Peyer's patch (tissue), 4 donors: Measurements from ENCODE around the gene TRPC1.

Experiments
- POLR2A ChIP-seq, 2 donors: fragments of 450-650 bp; IDR thresholded peaks; one replicate each; pipeline ENCODE4 v1.5.1; 2017; ENCODE audit warnings: antibody characterized with exemption in 2 of 2, mild to moderate bottlenecking in 2 of 2, moderate library complexity in 2 of 2
- TF ChIP-seq, protein P1 (sequence below), 6 experiments: fragments of 450-650 bp in 4 of 6; fragments of 200-600 bp in 2 of 6; sonication (generic) in 1 of 6; IDR thresholded peaks; one replicate each; pipeline ENCODE4 v1.5.1; 2017 to 2019; ENCODE audit warnings: antibody characterized with exemption in 6 of 6, mild to moderate bottlenecking in 3 of 6, moderate library complexity in 1 of 6

DNA sequence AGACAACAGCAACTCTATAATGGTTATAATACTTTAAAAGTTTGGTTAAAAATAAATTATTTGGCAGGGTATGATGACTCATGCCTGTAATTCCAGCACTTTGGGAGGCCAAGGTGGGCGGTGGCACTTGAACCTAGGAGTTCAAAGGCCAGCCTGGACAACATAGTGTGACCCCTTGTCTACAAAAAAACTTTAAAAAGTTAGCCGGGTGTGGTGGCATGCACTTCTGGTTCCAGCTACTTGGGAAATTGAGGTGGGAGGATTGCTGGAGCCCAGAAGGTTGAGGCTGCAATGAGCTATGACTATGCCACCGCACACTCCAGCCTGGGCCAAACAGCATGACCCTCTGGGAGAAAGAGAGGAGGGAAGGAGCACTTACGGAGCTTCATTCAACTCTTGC is 7.7 kb upstream of the TRPC1 start:
- TF ChIP-seq, protein P1, sequence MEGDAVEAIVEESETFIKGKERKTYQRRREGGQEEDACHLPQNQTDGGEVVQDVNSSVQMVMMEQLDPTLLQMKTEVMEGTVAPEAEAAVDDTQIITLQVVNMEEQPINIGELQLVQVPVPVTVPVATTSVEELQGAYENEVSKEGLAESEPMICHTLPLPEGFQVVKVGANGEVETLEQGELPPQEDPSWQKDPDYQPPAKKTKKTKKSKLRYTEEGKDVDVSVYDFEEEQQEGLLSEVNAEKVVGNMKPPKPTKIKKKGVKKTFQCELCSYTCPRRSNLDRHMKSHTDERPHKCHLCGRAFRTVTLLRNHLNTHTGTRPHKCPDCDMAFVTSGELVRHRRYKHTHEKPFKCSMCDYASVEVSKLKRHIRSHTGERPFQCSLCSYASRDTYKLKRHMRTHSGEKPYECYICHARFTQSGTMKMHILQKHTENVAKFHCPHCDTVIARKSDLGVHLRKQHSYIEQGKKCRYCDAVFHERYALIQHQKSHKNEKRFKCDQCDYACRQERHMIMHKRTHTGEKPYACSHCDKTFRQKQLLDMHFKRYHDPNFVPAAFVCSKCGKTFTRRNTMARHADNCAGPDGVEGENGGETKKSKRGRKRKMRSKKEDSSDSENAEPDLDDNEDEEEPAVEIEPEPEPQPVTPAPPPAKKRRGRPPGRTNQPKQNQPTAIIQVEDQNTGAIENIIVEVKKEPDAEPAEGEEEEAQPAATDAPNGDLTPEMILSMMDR (IDR thresholded peaks at IDR 0.05): no peak
- TF ChIP-seq POLR2A (IDR thresholded peaks at IDR 0.05): no peak
